GM12878 (cell line): ENCODE results near the gene STAT5A. TPM values are rescaled to one million over a fixed set of nuclear protein-coding genes. Genes with fewer than 3 reads are reported as not detected.

Experiments
- ATAC-seq: fragments of 200-7000 bp; cut with Tn5 transposase; 3 replicates; pipeline ENCODE4 v1.9.1; 2020; ENCODE audit warnings: mild to moderate bottlenecking, moderate library complexity
- BruUV-seq: library from RNA; stranded (reverse); fragments of 400-500 nt; replicated peaks from 2 replicates; lab custom pipeline; 2021; lab: Mats Ljungman, UMichigan
- CTCF ChIA-PET: fragments of 300-600 bp; sonication (Branson Sonifier 250); formaldehyde crosslinking; extraction: SDS; loops from one replicate; lab custom pipeline; 2021; ENCODE audit warnings: inconsistent platforms; lab: Yijun Ruan, JAX
- POLR2A ChIA-PET: fragments of 350-600 bp; formaldehyde crosslinking; extraction: SDS; loops from one replicate; lab custom pipeline; 2021; ENCODE audit warnings: inconsistent platforms; lab: Charles Lee
- RAD21 ChIA-PET: fragments of 300-600 bp; sonication (Branson Sonifier 250); formaldehyde crosslinking; loops from one replicate; lab custom pipeline; 2023; ENCODE audit warnings: antibody characterized with exemption; ENCODE audit not compliant: unreplicated experiment; lab: Charles Lee
- SMC1A ChIA-PET: fragments of 300-600 bp; sonication (Branson Sonifier 250); formaldehyde crosslinking; loops from one replicate; lab custom pipeline; 2023; ENCODE audit not compliant: unreplicated experiment, uncharacterized antibody; lab: Charles Lee
- DNase-seq: peaks from one replicate; pipeline ENCODE4 v3.0.0-alpha.2; 2011; ENCODE audit warnings: low read depth, low spot score
- FAIRE-seq: peaks from 3 replicates; lab custom pipeline; 2011; peaks lifted over from hg19 to GRCh38; lab: Jason Lieb, UNC
- H2AFZ ChIP-seq: 2 replicates; pipeline ENCODE4 v1.6.0; 2011; ENCODE audit warnings: low read depth, low read length, control low read depth; ENCODE audit not compliant: control insufficient read depth
- H3K27ac ChIP-seq: 2 replicates; pipeline ENCODE4 v1.5.1; 2011; ENCODE audit warnings: control low read depth; ENCODE audit not compliant: control insufficient read depth, insufficient read depth
- H3K27me3 ChIP-seq, 2 experiments: replicated peaks in 1 of 2; 2 replicates each; pipeline versions ENCODE4 v1.6.0 to v1.6.1; 2011; ENCODE audit warnings: low read length in 1 of 2; ENCODE audit not compliant: control insufficient read depth in 2 of 2, insufficient read depth in 2 of 2
- H3K36me3 ChIP-seq, 2 experiments: 2 replicates each; pipeline ENCODE4 v1.5.1; 2011; ENCODE audit warnings: low read length in 1 of 2; ENCODE audit not compliant: control insufficient read depth in 2 of 2, insufficient read depth in 2 of 2
- H3K4me1 ChIP-seq: 2 replicates; pipeline ENCODE4 v1.6.1; 2011; ENCODE audit warnings: mild to moderate bottlenecking, low read length, moderate library complexity, mixed read lengths; ENCODE audit not compliant: control insufficient read depth, insufficient read depth
- H3K4me2 ChIP-seq: 2 replicates; pipeline ENCODE4 v1.6.0; 2011; ENCODE audit warnings: control low read depth; ENCODE audit not compliant: control insufficient read depth, insufficient read depth
- H3K4me3 ChIP-seq: fragments of 200-600 bp; sonication (generic); 2 replicates; pipeline ENCODE4 v1.5.1; 2016
- H3K79me2 ChIP-seq: 2 replicates; pipeline ENCODE4 v1.6.0; 2011; ENCODE audit warnings: low read length; ENCODE audit not compliant: control insufficient read depth, insufficient read depth
- H3K9ac ChIP-seq: 2 replicates; pipeline ENCODE4 v1.8.0; 2011; ENCODE audit warnings: low read length, control low read depth, mixed read lengths; ENCODE audit not compliant: control insufficient read depth, insufficient read depth
- H3K9me3 ChIP-seq: replicated peaks from 3 replicates; pipeline ENCODE4 v1.5.1; 2011; ENCODE audit warnings: mild to moderate bottlenecking, low read length; ENCODE audit not compliant: control insufficient read depth, insufficient read depth
- H4K20me1 ChIP-seq: 2 replicates; pipeline ENCODE4 v1.6.0; 2011; ENCODE audit not compliant: control insufficient read depth, insufficient read depth
- BHLHE40 ChIP-seq, 2 experiments: fragments of 450-650 bp in 1 of 2; IDR thresholded peaks; 2 replicates each; pipeline ENCODE4 v1.6.1; 2011 to 2017; ENCODE audit warnings: low read depth in 2 of 2, borderline replicate concordance in 1 of 2, improper control_type of control experiment in 1 of 2, low read length in 1 of 2, mild to moderate bottlenecking in 1 of 2
- CBX3 ChIP-seq: fragments of 200-600 bp; sonication (generic); IDR thresholded peaks from 2 replicates; pipeline ENCODE4 v1.6.1; 2016; ENCODE audit warnings: low read depth, borderline replicate concordance
- CBX5 ChIP-seq: sonication (generic); IDR thresholded peaks from 2 replicates; pipeline ENCODE4 v1.6.1; 2016; ENCODE audit warnings: low read depth, moderate library complexity, mild to moderate bottlenecking, inconsistent platforms
- CHD1 ChIP-seq: IDR thresholded peaks from 2 replicates; pipeline ENCODE4 v1.6.1; 2012; ENCODE audit warnings: low read depth, low read length, improper control_type of control experiment
- CREB1 ChIP-seq: IDR thresholded peaks from 2 replicates; pipeline ENCODE4 v1.6.1; 2012; ENCODE audit warnings: low read depth, mild to moderate bottlenecking, inconsistent platforms
- E4F1 ChIP-seq: fragments of 450-650 bp; IDR thresholded peaks from 2 replicates; pipeline ENCODE4 v1.6.1; 2018; ENCODE audit warnings: borderline replicate concordance, mild to moderate bottlenecking; ENCODE audit not compliant: partially characterized antibody
- EP300 ChIP-seq, 2 experiments: fragments of 150-350 bp in 1 of 2; IDR thresholded peaks; 2 replicates each; pipeline ENCODE4 v1.6.1; 2011 to 2012; ENCODE audit warnings: low read depth in 2 of 2, low read length in 2 of 2, borderline replicate concordance in 1 of 2, improper control_type of control experiment in 1 of 2, inconsistent platforms in 1 of 2; ENCODE audit not compliant: control insufficient read depth in 1 of 2
- POLR2A ChIP-seq: IDR thresholded peaks from 2 replicates; pipeline ENCODE4 v1.6.1; 2011; ENCODE audit warnings: low read depth, mild to moderate bottlenecking, low read length
- RB1 ChIP-seq: fragments of 450-650 bp; formaldehyde crosslinking; IDR thresholded peaks from 2 replicates; pipeline ENCODE4 v1.6.1; 2017; ENCODE audit warnings: mild to moderate bottlenecking, borderline replicate concordance
- SKIL ChIP-seq: fragments of 450-650 bp; IDR thresholded peaks from 2 replicates; pipeline ENCODE4 v1.6.1; 2017; ENCODE audit warnings: mild to moderate bottlenecking, low read depth, inconsistent platforms; ENCODE audit not compliant: poor library complexity, severe bottlenecking
- SMAD5 ChIP-seq: IDR thresholded peaks from 2 replicates; pipeline ENCODE4 v1.6.1; 2016; ENCODE audit warnings: antibody characterized with exemption, low read depth
- ZBTB40 ChIP-seq: fragments of 450-650 bp; IDR thresholded peaks from 2 replicates; pipeline ENCODE4 v1.6.1; 2016; ENCODE audit warnings: mild to moderate bottlenecking, moderate library complexity, borderline replicate concordance
- ZSCAN29 ChIP-seq: fragments of 450-650 bp; IDR thresholded peaks from 2 replicates; pipeline ENCODE4 v1.6.1; 2017; ENCODE audit warnings: mild to moderate bottlenecking, moderate library complexity
- WGBS: methylation state at CpG from one replicate; pipeline ENCODE4 v1.1.6; 2016; ENCODE audit warnings: low lambda C conversion rate; ENCODE audit not compliant: insufficient replicate concordance, insufficient coverage; ENCODE audit errors: missing lambda C conversion rate; 5-methylcytosine and 5-hydroxymethylcytosine counted together
- in situ Hi-C: fragments of 300-500 bp; cut with MboI; formaldehyde crosslinking; loops from 9 replicates; pipeline ENCODE4 v1.14.3; 2018; ENCODE audit warnings: mixed read lengths
- intact Hi-C: fragments of 100-400 bp; cut with micrococcal nuclease; formaldehyde crosslinking; loops from one replicate; pipeline ENCODE4 v1.14.2; 2022; ENCODE audit not compliant: unreplicated experiment
- polyA plus RNA-seq, 11 experiments: library from polyadenylated mRNA; depleted of rRNA in 4 of 11; unstranded in 6 of 11; stranded (reverse) in 5 of 11; fragments of >200 nt; fragmentation: Nextera tagmentation in 4 of 11; fragmentation: Illumina TruSeq in 1 of 11; extraction: Ambion mirVana in 4 of 11; extraction: Trizol in 1 of 11; gene quantifications; 1 replicate in 1 of 11; 2 replicates in 10 of 11; pipeline versions ENCODE4 v1.2.1 to v1.2.3, GENCODE V29; 2011 to 2016; ENCODE audit warnings: inconsistent platforms in 2 of 11, missing spikeins in 2 of 11, low read depth in 1 of 11
- total RNA-seq, 4 experiments: library from RNA; depleted of rRNA in 3 of 4; stranded (reverse); fragments of >200 nt in 3 of 4; fragmentation: Illumina TruSeq in 1 of 4; extraction: Trizol in 1 of 4; gene quantifications; 2 replicates each; pipeline versions ENCODE4 v1.2.1 to v1.2.3, GENCODE V29; 2013 to 2021

STAT5A gene
- total and polyA plus RNA-seq, 10 of the 15 experiments (the other 5 are each of a cell fraction or from before 2014, with no cell fraction given) = 14.8 to 86.4 (median 41.5) TPM

GRCh38 chr17:42334677-42335076 is 46.4 kb downstream of the STAT5A start:
- FAIRE-seq (no peak), DNase-seq (no peak), ATAC-seq (no peak)
- in situ Hi-C loops (no loop called here), intact Hi-C loops (loop anchor here (5.0 kb wide), 1 partner anchor 53 kb away; the partner anchor contains the start of gene STAT3)
- RAD21 ChIA-PET = interaction anchor here (1.0 to 2.3 kb wide), 3 partner anchors 54 to 73 kb away, joined by 3 to 15 read pairs (median 5); partner anchors contain the start of gene STAT3
- H2AFZ ChIP-seq = no peak overlapping the region
- H3K9me3 ChIP-seq = no peaks in the 10 kb centered on the region
- peaks cover 40% of the 10 kb centered on the region for H3K4me1 ChIP-seq
- H3K9ac ChIP-seq = no peak overlapping the region
- no peaks in the 10 kb centered on the region for H4K20me1 ChIP-seq
- POLR2A ChIA-PET = interaction anchor here (0.6 kb wide), 2 partner anchors 40 to 120 kb away, joined by 3 to 5 read pairs; no protein-coding TSS in a partner anchor
- BruUV-seq = no TSS peak
- SMC1A ChIA-PET = interaction anchor here (0.5 to 2.2 kb wide), 4 partner anchors 14 to 122 kb away, joined by 3 to 8 read pairs (median 3); partner anchors contain the start of gene STAT3
- CTCF ChIA-PET = interaction anchor here (1.1 to 2.4 kb wide), 7 partner anchors 10 to 71 kb away, joined by 3 to 22 read pairs (median 9); no protein-coding TSS in a partner anchor
- H3K4me3 ChIP-seq = no peak overlapping the region
- no peak overlapping the region for H3K27ac ChIP-seq
- no peaks in the 10 kb centered on the region for H3K27me3 ChIP-seq
- WGBS = 99% methylated on average over 3 of the region's 3 CpGs
- no peak overlapping the region for H3K4me2 ChIP-seq
- peaks cover 4% of the 10 kb centered on the region; the same call in 1 of the 2 replicates for H3K79me2 ChIP-seq
- peaks cover 17 to 36% of the 10 kb centered on the region in 2 experiments; a peak in 3 of 4 replicates for H3K36me3 ChIP-seq
- TF ChIP-seq BHLHE40 (IDR thresholded peaks at IDR 0.05; ENCODE audit: borderline replicate concordance in 1 of 2, low read depth in 2 of 2, low read length in 1 of 2) (no peak), ZBTB40 (no peak), POLR2A (no peak), ZSCAN29 (no peak), CBX5 (no peak), EP300 (IDR thresholded peaks at IDR 0.05; ENCODE audit: borderline replicate concordance in 1 of 2, control insufficient read depth in 1 of 2, low read depth in 2 of 2, low read length in 2 of 2) (no peak), CREB1 (no peak), RB1 (no peak), E4F1 (no peak), SKIL (no peak), CHD1 (no peak), SMAD5 (no peak), CBX3 (no peak)
